Measurements from ENCODE around the gene ARHGEF4. TPM values are rescaled to one million over a fixed set of nuclear protein-coding genes. Genes with fewer than 3 reads are reported as not detected.

The ARHGEF4 gene
- total and polyA plus RNA-seq, 3 experiments from 2014 or later: 0.51 to 5.3 (median 1.2) TPM

GRCh38 chr2:131040661-131041401 is 204.1 kb downstream of the ARHGEF4 start:
- Mint-ChIP-seq H3K9me3 (no peaks in the 10 kb centered on the region), H3K4me1 (peaks cover 25 to 50% (median 32%) of the 10 kb centered on the region in 3 donors), H3K27ac (peak overlapping the region; percentile 6 to 91 (median 86)), H3K27me3 (no peaks in the 10 kb centered on the region), H3K4me3 (peak overlapping the region; percentile 84 to 95 (median 91)), H3K36me3 (no peaks in the 10 kb centered on the region)
- DNase-seq: peak in 1 of 5 donors; percentile 44
- CTCF ChIA-PET: interaction anchor here (1.1 to 2.7 kb wide), 8 partner anchors 8 to 244 kb away, joined by 3 to 9 read pairs (median 3); partner anchors contain the start of gene FAM168B
- Histone ChIP-seq H3K4me1 (ENCODE audit: insufficient read depth, low read length) (peaks cover 35% of the 10 kb centered on the region), H3K9me3 (ENCODE audit: low read length) (no peaks in the 10 kb centered on the region), H3K4me3 (ENCODE audit: low read length) (peak overlapping the region; percentile 61), H3K27me3 (ENCODE audit: insufficient read depth, low read length, poor library complexity, severe bottlenecking) (no peaks in the 10 kb centered on the region), H3K27ac (ENCODE audit: low read depth, low read length) (no peak overlapping the region), H3K36me3 (ENCODE audit: insufficient read depth, low read length) (no peaks in the 10 kb centered on the region)
- POLR2A ChIA-PET: interaction anchor here (0.6 to 1.6 kb wide), 5 partner anchors 12 to 68 kb away, joined by 3 to 6 read pairs (median 3); partner anchors contain the start of gene PLEKHB2

- ChIA-PET CTCF (interaction anchor here (0.6 to 2.7 kb wide), 10 partner anchors 9 to 760 kb away, joined by 3 to 9 read pairs (median 3); partner anchors contain the start of gene FAM168B), POLR2A (interaction anchor here (0.7 to 1.6 kb wide), 4 partner anchors 31 to 63 kb away, joined by 3 to 6 read pairs (median 4); partner anchors contain the start of gene PLEKHB2)
- Mint-ChIP-seq H3K4me1 (peaks cover 25 to 50% (median 32%) of the 10 kb centered on the region in 3 donors), H3K4me3 (peak overlapping the region; percentile 84 to 95 (median 91)), H3K27me3 (no peaks in the 10 kb centered on the region), H3K9me3 (no peaks in the 10 kb centered on the region), H3K36me3 (peaks cover 0 to 2% (median 0%) of the 10 kb centered on the region in 3 donors), H3K27ac (peak overlapping the region; percentile 6 to 91 (median 86))
- Histone ChIP-seq H3K36me3 (ENCODE audit: insufficient read depth, low read length) (no peaks in the 10 kb centered on the region), H3K4me1 (ENCODE audit: insufficient read depth, low read length) (peaks cover 35% of the 10 kb centered on the region), H3K27ac (ENCODE audit: low read depth, low read length) (no peak overlapping the region), H3K9me3 (ENCODE audit: low read length) (no peaks in the 10 kb centered on the region), H3K27me3 (ENCODE audit: insufficient read depth, low read length, poor library complexity, severe bottlenecking) (no peaks in the 10 kb centered on the region), H3K4me3 (ENCODE audit: low read length) (peak overlapping the region; percentile 61)
- DNase-seq: peak in 2 of 5 donors; percentile 26 to 48
These were observed 204.9 kb downstream of the ARHGEF4 start for GRCh38 chr2:131041402-131042147.

- no peak for DNase-seq
- Mint-ChIP-seq H3K9me3 (no peaks in the 10 kb centered on the region), H3K27ac (peak overlapping the region; percentile 6 to 87 (median 53)), H3K36me3 (peaks cover 0 to 8% (median 0%) of the 10 kb centered on the region in 3 donors), H3K27me3 (no peaks in the 10 kb centered on the region), H3K4me1 (peaks cover 25 to 50% (median 32%) of the 10 kb centered on the region in 3 donors), H3K4me3 (peak overlapping the region; percentile 33 to 95 (median 91))
- H3K27me3 ChIP-seq (ENCODE audit: insufficient read depth, low read length, poor library complexity, severe bottlenecking): no peaks in the 10 kb centered on the region
- H3K4me3 ChIP-seq (ENCODE audit: low read length): no peak overlapping the region
- H3K27ac ChIP-seq (ENCODE audit: low read depth, low read length): no peak overlapping the region
- H3K36me3 ChIP-seq (ENCODE audit: insufficient read depth, low read length): no peaks in the 10 kb centered on the region
- peaks cover 35% of the 10 kb centered on the region for H3K4me1 ChIP-seq (ENCODE audit: insufficient read depth, low read length)
- ChIA-PET CTCF (interaction anchor here (0.6 to 1.4 kb wide), 6 partner anchors 9 to 759 kb away, joined by 3 to 4 read pairs (median 3); no protein-coding TSS in a partner anchor), POLR2A (interaction anchor here (0.7 to 1.6 kb wide), 2 partner anchors 32 to 51 kb away, joined by 3 to 4 read pairs; no protein-coding TSS in a partner anchor)
- H3K9me3 ChIP-seq (ENCODE audit: low read length): no peaks in the 10 kb centered on the region
These were observed 205.5 kb downstream of the ARHGEF4 start for GRCh38 chr2:131042148-131042775.

GRCh38 chr2:131043199-131044074 is 206.7 kb downstream of the ARHGEF4 start:
- ChIA-PET CTCF (no interaction called here), POLR2A (no interaction called here)
- Mint-ChIP-seq H3K4me1 (peaks cover 22 to 42% (median 26%) of the 10 kb centered on the region in 3 donors), H3K4me3 (peak overlapping the region in 1 of 7 donors; percentile 58), H3K27ac (peak overlapping the region in 5 of 8 donors; percentile 46 to 91 (median 58)), H3K36me3 (peaks cover 0 to 20% (median 0%) of the 10 kb centered on the region in 3 donors), H3K27me3 (no peaks in the 10 kb centered on the region), H3K9me3 (no peaks in the 10 kb centered on the region)
- H3K27me3 ChIP-seq (ENCODE audit: insufficient read depth, low read length, poor library complexity, severe bottlenecking): no peaks in the 10 kb centered on the region
- H3K9me3 ChIP-seq (ENCODE audit: low read length): no peaks in the 10 kb centered on the region
- H3K27ac ChIP-seq (ENCODE audit: low read depth, low read length): no peak overlapping the region
- H3K4me3 ChIP-seq (ENCODE audit: low read length): no peak overlapping the region
- no peaks in the 10 kb centered on the region for H3K36me3 ChIP-seq (ENCODE audit: insufficient read depth, low read length)
- H3K4me1 ChIP-seq (ENCODE audit: insufficient read depth, low read length): peaks cover 35% of the 10 kb centered on the region
- no peak for DNase-seq

- Histone ChIP-seq H3K27ac (ENCODE audit: low read depth, low read length) (no peak overlapping the region), H3K36me3 (ENCODE audit: insufficient read depth, low read length) (peaks cover under 1% of the 10 kb centered on the region), H3K4me3 (ENCODE audit: low read length) (no peak overlapping the region), H3K27me3 (ENCODE audit: insufficient read depth, low read length, poor library complexity, severe bottlenecking) (no peaks in the 10 kb centered on the region), H3K4me1 (ENCODE audit: insufficient read depth, low read length) (peaks cover 32% of the 10 kb centered on the region), H3K9me3 (ENCODE audit: low read length) (no peaks in the 10 kb centered on the region)
- H3K4me1 Mint-ChIP-seq: peaks cover 22 to 39% (median 23%) of the 10 kb centered on the region in 3 donors
- H3K36me3 Mint-ChIP-seq: peaks cover 0 to 27% (median 3%) of the 10 kb centered on the region in 3 donors
- POLR2A ChIA-PET: no interaction called here
- H3K9me3 Mint-ChIP-seq: no peaks in the 10 kb centered on the region
- DNase-seq: no peak
- CTCF ChIA-PET: no interaction called here
- H3K27me3 Mint-ChIP-seq: no peaks in the 10 kb centered on the region
- H3K27ac Mint-ChIP-seq: peak overlapping the region in 5 of 8 donors; percentile 42 to 91 (median 51)
- no peak overlapping the region for H3K4me3 Mint-ChIP-seq
These were observed 207.5 kb downstream of the ARHGEF4 start for GRCh38 chr2:131044075-131044756.

- ChIA-PET CTCF (no interaction called here), POLR2A (no interaction called here)
- peaks cover 27% of the 10 kb centered on the region for H3K4me1 ChIP-seq (ENCODE audit: insufficient read depth, low read length)
- Mint-ChIP-seq H3K4me3 (no peak overlapping the region), H3K27ac (no peak overlapping the region), H3K4me1 (peaks cover 21 to 34% (median 22%) of the 10 kb centered on the region in 3 donors), H3K36me3 (peaks cover 0 to 33% (median 4%) of the 10 kb centered on the region in 3 donors), H3K27me3 (no peaks in the 10 kb centered on the region), H3K9me3 (no peaks in the 10 kb centered on the region)
- peaks cover 6% of the 10 kb centered on the region for H3K36me3 ChIP-seq (ENCODE audit: insufficient read depth, low read length)
- DNase-seq: no peak
- H3K27me3 ChIP-seq (ENCODE audit: insufficient read depth, low read length, poor library complexity, severe bottlenecking): no peaks in the 10 kb centered on the region
- no peak overlapping the region for H3K27ac ChIP-seq (ENCODE audit: low read depth, low read length)
- H3K4me3 ChIP-seq (ENCODE audit: low read length): no peak overlapping the region
- H3K9me3 ChIP-seq (ENCODE audit: low read length): no peaks in the 10 kb centered on the region
These were observed 208.0 kb downstream of the ARHGEF4 start for GRCh38 chr2:131044757-131045150.
